ENCODE data around the gene CALU.

CALU gene

GRCh38 chr7:128790315-128791041 is 51.3 kb downstream of the CALU start:
- H3K27ac ChIP-seq (ENCODE audit: low read length, poor library complexity, severe bottlenecking), result no peak overlapping the region
- H2BK5ac ChIP-seq (ENCODE audit: low read depth, low read length, poor library complexity, severe bottlenecking), result no peak overlapping the region
- no peaks in the 10 kb centered on the region for H3K79me1 ChIP-seq (replicated peaks; ENCODE audit: low read length, poor library complexity, severe bottlenecking)
- H3K4me3 ChIP-seq (ENCODE audit: insufficient read depth in 1 of 2, low read depth in 1 of 2, low read length in 2 of 2), result peak overlapping the region; percentile 79 to 90
- H4K91ac ChIP-seq (ENCODE audit: low read length), result no peak overlapping the region
- peak overlapping the region in 1 of 2 experiments; percentile 86 for H3K23ac ChIP-seq (ENCODE audit: low read length in 2 of 2)
- H2BK120ac ChIP-seq (ENCODE audit: low read depth, low read length), result no peak overlapping the region
- WGBS, result 10% methylated on average over 35 of the region's 45 CpGs
- H2BK15ac ChIP-seq (ENCODE audit: low read depth, poor library complexity, severe bottlenecking), result peak overlapping the region; percentile 73
- no peak overlapping the region for H2AK5ac ChIP-seq (ENCODE audit: low read length, severe bottlenecking)
- peaks cover 9% of the 10 kb centered on the region for H3K4me1 ChIP-seq (ENCODE audit: control insufficient read depth, insufficient read depth, low read depth, low read length)
- no peak overlapping the region for H2BK12ac ChIP-seq (ENCODE audit: low read length in 2 of 2)
- DNase-seq, result no peak
- peak overlapping the region; percentile 85 for H3K9ac ChIP-seq (ENCODE audit: low read length)
- H3K27me3 ChIP-seq (ENCODE audit: control insufficient read depth in 1 of 2, insufficient read depth in 1 of 2, low read length in 2 of 2), result peaks cover 0 to 15% of the 10 kb centered on the region in 2 experiments
- no peaks in the 10 kb centered on the region for H3K9me3 ChIP-seq (ENCODE audit: control insufficient read depth, low read length)
- H3K18ac ChIP-seq (ENCODE audit: low read depth in 1 of 2, low read length in 2 of 2), result peak overlapping the region in 1 of 2 experiments; percentile 78
- no peak overlapping the region for H3K14ac ChIP-seq (ENCODE audit: low read length in 2 of 2)
- peak overlapping the region; percentile 94 for H2AFZ ChIP-seq (ENCODE audit: low read depth, low read length)
- peak overlapping the region; percentile 99 for H3K4me2 ChIP-seq (ENCODE audit: low read length, poor library complexity, severe bottlenecking)
- H3K4ac ChIP-seq (ENCODE audit: low read depth in 1 of 2, low read length in 2 of 2), result no peak overlapping the region
- peaks cover 2 to 19% of the 10 kb centered on the region in 2 experiments for H3K36me3 ChIP-seq (ENCODE audit: control insufficient read depth in 1 of 2, insufficient read depth in 2 of 2, low read depth in 1 of 2, low read length in 2 of 2)
- peak overlapping the region; percentile 7 for H4K8ac ChIP-seq (ENCODE audit: low read length)

- no peaks in the 10 kb centered on the region for H3K9me3 ChIP-seq (ENCODE audit: control insufficient read depth, low read length)
- H3K18ac ChIP-seq (ENCODE audit: low read depth in 1 of 2, low read length in 2 of 2), result peak within 1 kb of the TSS; percentile 35 to 78
- H3K4me1 ChIP-seq (ENCODE audit: control insufficient read depth, insufficient read depth, low read depth, low read length), result peaks cover 9% of the 10 kb centered on the region
- DNase-seq, result peak; percentile 54
- peak within 1 kb of the TSS; percentile 23 for H2BK120ac ChIP-seq (ENCODE audit: low read depth, low read length)
- H4K91ac ChIP-seq (ENCODE audit: low read length), result peak within 1 kb of the TSS; percentile 43
- H3K14ac ChIP-seq (ENCODE audit: low read length in 2 of 2), result peak within 1 kb of the TSS in 1 of 2 experiments; percentile 63
- peak within 1 kb of the TSS; percentile 48 for H4K8ac ChIP-seq (ENCODE audit: low read length)
- no peaks in the 10 kb centered on the region for H3K79me1 ChIP-seq (replicated peaks; ENCODE audit: low read length, poor library complexity, severe bottlenecking)
- peak within 1 kb of the TSS in 1 of 2 experiments; percentile 74 for H2BK12ac ChIP-seq (ENCODE audit: low read length in 2 of 2)
- peak within 1 kb of the TSS; percentile 4 for H2BK15ac ChIP-seq (ENCODE audit: low read depth, poor library complexity, severe bottlenecking)
- H3K9ac ChIP-seq (ENCODE audit: low read length), result peak within 1 kb of the TSS; percentile 85
- peak within 1 kb of the TSS; percentile 99 for H3K4me2 ChIP-seq (ENCODE audit: low read length, poor library complexity, severe bottlenecking)
- H3K36me3 ChIP-seq (ENCODE audit: control insufficient read depth in 1 of 2, insufficient read depth in 2 of 2, low read depth in 1 of 2, low read length in 2 of 2), result peaks cover 2 to 25% of the 10 kb centered on the region in 2 experiments
- peak within 1 kb of the TSS; percentile 94 for H2AFZ ChIP-seq (ENCODE audit: low read depth, low read length)
- no peak within 1 kb of the TSS for H3K27ac ChIP-seq (ENCODE audit: low read length, poor library complexity, severe bottlenecking)
- H2BK5ac ChIP-seq (ENCODE audit: low read depth, low read length, poor library complexity, severe bottlenecking), result no peak within 1 kb of the TSS
- H2AK5ac ChIP-seq (ENCODE audit: low read length, severe bottlenecking), result no peak within 1 kb of the TSS
- peak within 1 kb of the TSS in 1 of 2 experiments; percentile 55 for H3K4ac ChIP-seq (ENCODE audit: low read depth in 1 of 2, low read length in 2 of 2)
- H3K27me3 ChIP-seq (ENCODE audit: control insufficient read depth in 1 of 2, insufficient read depth in 1 of 2, low read length in 2 of 2), result peaks cover 0 to 15% of the 10 kb centered on the region in 2 experiments
- peak within 1 kb of the TSS; percentile 79 to 90 for H3K4me3 ChIP-seq (ENCODE audit: insufficient read depth in 1 of 2, low read depth in 1 of 2, low read length in 2 of 2)
- peak within 1 kb of the TSS in 1 of 2 experiments; percentile 24 for H3K23ac ChIP-seq (ENCODE audit: low read length in 2 of 2)
- under 1% methylated on average over 23 of the region's 80 CpGs for WGBS
Observed at GRCh38 chr7:128791121-128791971, 52.2 kb downstream of the CALU start, which contains the start of gene CCDC136. Gene CCDC136, plus strand, starts transcription at chr7:128791968. Its CDS starts 444 bp downstream, at chr7:128792412.

GRCh38 chr7:128791972-128792327 is 52.8 kb downstream of the CALU start:
- Histone ChIP-seq H3K4me1 (ENCODE audit: control insufficient read depth, insufficient read depth, low read depth, low read length) (peaks cover 9% of the 10 kb centered on the region), H4K8ac (ENCODE audit: low read length) (peak overlapping the region; percentile 48), H3K18ac (ENCODE audit: low read depth in 1 of 2, low read length in 2 of 2) (peak overlapping the region in 1 of 2 experiments; percentile 67), H3K27me3 (ENCODE audit: control insufficient read depth in 1 of 2, insufficient read depth in 1 of 2, low read length in 2 of 2) (peaks cover 0 to 15% of the 10 kb centered on the region in 2 experiments), H3K23ac (ENCODE audit: low read length in 2 of 2) (no peak overlapping the region), H3K4me3 (ENCODE audit: insufficient read depth in 1 of 2, low read depth in 1 of 2, low read length in 2 of 2) (peak overlapping the region; percentile 79 to 90), H2BK12ac (ENCODE audit: low read length in 2 of 2) (no peak overlapping the region), H3K36me3 (ENCODE audit: control insufficient read depth in 1 of 2, insufficient read depth in 2 of 2, low read depth in 1 of 2, low read length in 2 of 2) (peaks cover 2 to 25% of the 10 kb centered on the region in 2 experiments), H2BK120ac (ENCODE audit: low read depth, low read length) (peak overlapping the region; percentile 23), H3K14ac (ENCODE audit: low read length in 2 of 2) (peak overlapping the region in 1 of 2 experiments; percentile 2), H4K91ac (ENCODE audit: low read length) (peak overlapping the region; percentile 43), H3K9me3 (ENCODE audit: control insufficient read depth, low read length) (no peaks in the 10 kb centered on the region), H2AFZ (ENCODE audit: low read depth, low read length) (no peak overlapping the region), H2AK5ac (ENCODE audit: low read length, severe bottlenecking) (no peak overlapping the region), H2BK15ac (ENCODE audit: low read depth, poor library complexity, severe bottlenecking) (no peak overlapping the region), H3K9ac (ENCODE audit: low read length) (peak overlapping the region; percentile 84), H3K79me1 (replicated peaks; ENCODE audit: low read length, poor library complexity, severe bottlenecking) (no peaks in the 10 kb centered on the region), H3K27ac (ENCODE audit: low read length, poor library complexity, severe bottlenecking) (no peak overlapping the region), H3K4me2 (ENCODE audit: low read length, poor library complexity, severe bottlenecking) (peak overlapping the region; percentile 99), H2BK5ac (ENCODE audit: low read depth, low read length, poor library complexity, severe bottlenecking) (no peak overlapping the region), H3K4ac (ENCODE audit: low read depth in 1 of 2, low read length in 2 of 2) (no peak overlapping the region)
- peak; percentile 33 for DNase-seq
- WGBS, result 22% methylated on average over 3 of the region's 9 CpGs

Data from mesenchymal stem cell (in vitro differentiated cells and primary cell).